HCT116 (cell line): ENCODE results near the gene ACSL4. TPM values are rescaled to one million over a fixed set of nuclear protein-coding genes. Genes with fewer than 3 reads are reported as not detected.

Experiments used
- ATAC-seq: fragments of 200-7000 bp; cut with Tn5 transposase; 2 replicates; pipeline ENCODE4 v1.9.1; 2020; ENCODE audit warnings: mild to moderate bottlenecking, moderate library complexity
- BruUV-seq: library from RNA; stranded (reverse); fragments of 400-500 nt; replicated peaks from 2 replicates; lab custom pipeline; 2021; lab: Mats Ljungman, UMichigan
- CTCF ChIA-PET: fragments of 300-600 bp; sonication (Branson Sonifier 250); formaldehyde crosslinking; loops from one replicate; lab custom pipeline; 2021; ENCODE audit warnings: antibody characterized with exemption; lab: Charles Lee
- POLR2A ChIA-PET: fragments of 300-600, 350-600 bp; sonication (Branson Sonifier 250); formaldehyde crosslinking; loops from one replicate; lab custom pipeline; 2021; ENCODE audit warnings: antibody characterized with exemption; lab: Charles Lee
- RAD21 ChIA-PET, 2 experiments: fragments of 300-600 bp; sonication (Branson Sonifier 250); formaldehyde crosslinking; loops; one replicate each; lab custom pipeline; 2023; ENCODE audit warnings: low total read pairs in 2 of 2; ENCODE audit not compliant: uncharacterized antibody in 2 of 2, unreplicated experiment in 2 of 2, low non-redundant PET in 1 of 2; lab: Charles Lee
- DNase-seq: peaks from one replicate; pipeline ENCODE4 v3.0.0-alpha.2; 2010; ENCODE audit warnings: low read depth, low spot score
- H2AFZ ChIP-seq: fragments of 200-600 bp; shearing (Covaris generic), sonication (generic); 2 replicates; pipeline ENCODE4 v1.6.1; 2017; ENCODE audit warnings: low read depth, mixed run types, mixed read lengths, antibody characterized with exemption, low read length; ENCODE audit not compliant: poor library complexity, severe bottlenecking
- H3K27ac ChIP-seq: 2 replicates; pipeline ENCODE4 v1.5.1; 2012; ENCODE audit warnings: low read depth, low read length
- H3K27me3 ChIP-seq: fragments of 200-600 bp; sonication (generic); 2 replicates; pipeline ENCODE4 v1.6.1; 2016; ENCODE audit warnings: mixed run types, low read length, mixed read lengths; ENCODE audit not compliant: insufficient read depth
- H3K36me3 ChIP-seq, 2 experiments: fragments of 200-500 bp in 1 of 2; fragments of 200-600 bp in 1 of 2; sonication (Bioruptor generic) in 1 of 2; sonication (generic) in 1 of 2; 2 replicates each; pipeline versions ENCODE4 v1.5.1 to v1.6.1; 2014 to 2016; ENCODE audit warnings: low read length in 2 of 2, inconsistent platforms in 1 of 2, mixed read lengths in 1 of 2, mixed run types in 1 of 2; ENCODE audit not compliant: insufficient read depth in 2 of 2, control insufficient read depth in 1 of 2
- H3K4me1 ChIP-seq, 2 experiments: fragments of 200-600 bp in 1 of 2; sonication (generic) in 1 of 2; 2 replicates each; pipeline versions ENCODE4 v1.5.1 to v1.6.1; 2012 to 2017; ENCODE audit warnings: low read length in 2 of 2, inconsistent platforms in 1 of 2, mild to moderate bottlenecking in 1 of 2, mixed read lengths in 1 of 2, mixed run types in 1 of 2, moderate library complexity in 1 of 2; ENCODE audit not compliant: insufficient read depth in 2 of 2, control insufficient read depth in 1 of 2
- H3K4me2 ChIP-seq: fragments of 200-600 bp; sonication (generic); 2 replicates; pipeline ENCODE4 v1.6.1; 2017; ENCODE audit warnings: mixed run types, low read length, mixed read lengths
- H3K4me3 ChIP-seq, 2 experiments: fragments of 200-600 bp in 1 of 2; sonication (generic) in 1 of 2; replicated peaks in 1 of 2; 2 replicates each; pipeline ENCODE4 v1.5.1; 2011 to 2016; ENCODE audit warnings: low read length in 2 of 2, control low read depth in 1 of 2, low read depth in 1 of 2, mild to moderate bottlenecking in 1 of 2, mixed read lengths in 1 of 2, mixed run types in 1 of 2
- H3K79me2 ChIP-seq: fragments of 200-600 bp; sonication (generic); 2 replicates; pipeline ENCODE4 v1.6.1; 2017; ENCODE audit warnings: mild to moderate bottlenecking, mixed run types, low read length, moderate library complexity, mixed read lengths; ENCODE audit not compliant: insufficient read depth
- H3K9ac ChIP-seq: fragments of 200-600 bp; sonication (generic); 2 replicates; pipeline ENCODE4 v1.6.1; 2016; ENCODE audit warnings: low read length, mixed read lengths
- H3K9me2 ChIP-seq: fragments of 200-600 bp; sonication (generic), shearing (Covaris generic); 2 replicates; pipeline ENCODE4 v1.6.1; 2017; ENCODE audit warnings: mixed run types, mild to moderate bottlenecking, moderate library complexity; ENCODE audit not compliant: insufficient read depth
- H3K9me3 ChIP-seq, 2 experiments: fragments of 200-500 bp in 1 of 2; fragments of 200-600 bp in 1 of 2; sonication (Bioruptor generic) in 1 of 2; sonication (generic) in 1 of 2; 2 replicates each; pipeline ENCODE4 v1.6.1; 2014 to 2017; ENCODE audit warnings: low read length in 2 of 2, mixed read lengths in 2 of 2, inconsistent platforms in 1 of 2, low read depth in 1 of 2, mild to moderate bottlenecking in 1 of 2, mixed run types in 1 of 2, moderate library complexity in 1 of 2; ENCODE audit not compliant: control insufficient read depth in 1 of 2, insufficient read depth in 1 of 2
- H4K20me1 ChIP-seq: fragments of 200-600 bp; sonication (generic), shearing (Covaris generic); 2 replicates; pipeline ENCODE4 v1.6.1; 2017; ENCODE audit warnings: mixed run types, mild to moderate bottlenecking, moderate library complexity; ENCODE audit not compliant: insufficient read depth
- CBX3 ChIP-seq: IDR thresholded peaks from 2 replicates; pipeline ENCODE4 v1.6.1; 2012; ENCODE audit warnings: low read depth
- CEBPB ChIP-seq: IDR thresholded peaks from 2 replicates; pipeline ENCODE4 v1.6.1; 2012; ENCODE audit warnings: low read depth
- EGR1 ChIP-seq: IDR thresholded peaks from 2 replicates; pipeline ENCODE4 v1.6.1; 2012; ENCODE audit warnings: low read depth
- ELF1 ChIP-seq: IDR thresholded peaks from 2 replicates; pipeline ENCODE4 v1.6.1; 2012; ENCODE audit warnings: low read depth, borderline replicate concordance
- EZH2 ChIP-seq: fragments of 200-600 bp; sonication (generic); IDR thresholded peaks from 2 replicates; pipeline ENCODE4 v1.6.1; 2017; ENCODE audit warnings: antibody characterized with exemption, mixed run types
- EZH2phosphoT487 ChIP-seq: fragments of 200-600 bp; IDR thresholded peaks from 2 replicates; pipeline ENCODE4 v1.6.1; 2018; ENCODE audit warnings: antibody characterized with exemption, borderline replicate concordance
- FOSL1 ChIP-seq: IDR thresholded peaks from 2 replicates; pipeline ENCODE4 v1.6.1; 2012; ENCODE audit warnings: low read depth
- POLR2A ChIP-seq: IDR thresholded peaks from 2 replicates; pipeline ENCODE4 v1.7.0; 2011; ENCODE audit warnings: borderline replicate concordance; ENCODE audit not compliant: insufficient read depth, insufficient read length; ENCODE audit errors: extremely low read depth
- POLR2AphosphoS5 ChIP-seq: IDR thresholded peaks from 2 replicates; pipeline ENCODE4 v1.6.1; 2011; ENCODE audit warnings: mild to moderate bottlenecking, low read depth, low read length, moderate library complexity
- RAD21 ChIP-seq: IDR thresholded peaks from 2 replicates; pipeline ENCODE4 v1.6.1; 2012; ENCODE audit warnings: low read depth, mild to moderate bottlenecking
- SIN3A ChIP-seq: IDR thresholded peaks from 2 replicates; pipeline ENCODE4 v1.6.1; 2012; ENCODE audit warnings: low read depth
- SP1 ChIP-seq: IDR thresholded peaks from 2 replicates; pipeline ENCODE4 v1.6.1; 2012; ENCODE audit warnings: low read depth
- SRF ChIP-seq: IDR thresholded peaks from 2 replicates; pipeline ENCODE4 v1.6.1; 2012; ENCODE audit warnings: low read depth
- TCF7L2 ChIP-seq: IDR thresholded peaks from 2 replicates; pipeline ENCODE4 v1.7.0; 2011; ENCODE audit warnings: borderline replicate concordance, inconsistent platforms; ENCODE audit not compliant: insufficient read depth, insufficient read length; ENCODE audit errors: extremely low read depth
- YY1 ChIP-seq: IDR thresholded peaks from 2 replicates; pipeline ENCODE4 v1.6.1; 2011; ENCODE audit warnings: low read length, low read depth, moderate library complexity, mild to moderate bottlenecking; ENCODE audit not compliant: insufficient replicate concordance; ENCODE audit errors: extremely low read depth
- ZFX ChIP-seq: fragments of 450-650 bp; IDR thresholded peaks from 2 replicates; pipeline ENCODE4 v1.6.1; 2017
- intact Hi-C: fragments of 100-400 bp; cut with micrococcal nuclease; formaldehyde crosslinking; loops from 2 replicates; pipeline ENCODE4 v1.10.0; 2022
- total RNA-seq: library from RNA; stranded (reverse); gene quantifications from one replicate; pipeline ENCODE4 v1.2.1, GENCODE V29; 2021; ENCODE audit not compliant: unreplicated experiment
- TF ChIP-seq, protein P1 (sequence below), 3 experiments: fragments of 200-600 bp in 1 of 3; sonication (generic) in 1 of 3; IDR thresholded peaks in 2 of 3; conservative IDR thresholded peaks in 1 of 3; 2 replicates each; pipeline ENCODE4 v1.5.1; 2012 to 2017; ENCODE audit warnings: low read depth in 2 of 3, low read length in 2 of 3, antibody characterized with exemption in 1 of 3, borderline replicate concordance in 1 of 3, control low read depth in 1 of 3, mild to moderate bottlenecking in 1 of 3, mixed read lengths in 1 of 3, mixed run types in 1 of 3, moderate library complexity in 1 of 3; ENCODE audit not compliant: insufficient read depth in 1 of 3
- TF ChIP-seq, protein P2 (sequence below): IDR thresholded peaks from 2 replicates; pipeline ENCODE4 v1.6.1; 2012
- TF ChIP-seq, protein P3 (sequence below): IDR thresholded peaks from 2 replicates; pipeline ENCODE4 v1.6.1; 2011; ENCODE audit warnings: mild to moderate bottlenecking, low read length, moderate library complexity; ENCODE audit not compliant: insufficient replicate concordance; ENCODE audit errors: extremely low read depth

ACSL4 gene
- total RNA-seq, 1 experiment from 2014 or later: 50.5 TPM

DNA sequence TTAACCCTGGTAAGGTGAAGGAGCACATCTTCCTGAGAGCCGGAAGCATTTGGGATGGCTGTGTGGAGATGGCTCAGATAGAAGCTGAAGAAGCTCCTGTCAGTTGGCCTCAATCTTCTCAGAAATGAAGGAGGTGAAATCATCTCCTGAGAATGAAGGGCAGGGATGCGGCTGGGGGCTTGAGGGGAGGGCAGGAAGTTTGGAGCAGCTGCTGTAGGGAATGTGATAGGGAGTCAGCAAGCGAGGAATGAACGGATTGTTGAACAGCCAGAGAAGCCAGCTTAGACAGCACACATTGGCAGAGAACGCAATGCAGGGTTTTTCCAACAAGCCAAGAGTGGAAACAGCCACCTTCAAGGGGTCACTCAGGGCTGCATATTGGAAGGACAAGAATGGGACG is 118.1 kb downstream of the ACSL4 start (continued):
- TF ChIP-seq, protein P1, sequence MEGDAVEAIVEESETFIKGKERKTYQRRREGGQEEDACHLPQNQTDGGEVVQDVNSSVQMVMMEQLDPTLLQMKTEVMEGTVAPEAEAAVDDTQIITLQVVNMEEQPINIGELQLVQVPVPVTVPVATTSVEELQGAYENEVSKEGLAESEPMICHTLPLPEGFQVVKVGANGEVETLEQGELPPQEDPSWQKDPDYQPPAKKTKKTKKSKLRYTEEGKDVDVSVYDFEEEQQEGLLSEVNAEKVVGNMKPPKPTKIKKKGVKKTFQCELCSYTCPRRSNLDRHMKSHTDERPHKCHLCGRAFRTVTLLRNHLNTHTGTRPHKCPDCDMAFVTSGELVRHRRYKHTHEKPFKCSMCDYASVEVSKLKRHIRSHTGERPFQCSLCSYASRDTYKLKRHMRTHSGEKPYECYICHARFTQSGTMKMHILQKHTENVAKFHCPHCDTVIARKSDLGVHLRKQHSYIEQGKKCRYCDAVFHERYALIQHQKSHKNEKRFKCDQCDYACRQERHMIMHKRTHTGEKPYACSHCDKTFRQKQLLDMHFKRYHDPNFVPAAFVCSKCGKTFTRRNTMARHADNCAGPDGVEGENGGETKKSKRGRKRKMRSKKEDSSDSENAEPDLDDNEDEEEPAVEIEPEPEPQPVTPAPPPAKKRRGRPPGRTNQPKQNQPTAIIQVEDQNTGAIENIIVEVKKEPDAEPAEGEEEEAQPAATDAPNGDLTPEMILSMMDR (IDR thresholded peaks at IDR 0.05 in 2 of 3, conservative IDR thresholded peaks at IDR 0.05 in 1 of 3; ENCODE audit: borderline replicate concordance in 1 of 3, insufficient read depth in 1 of 3, low read depth in 2 of 3, low read length in 2 of 3): no peak
- TF ChIP-seq YY1 (no peak), POLR2A (no peak), TCF7L2 (no peak), FOSL1 (no peak), ZFX (no peak)

GRCh38 chrX:109601486-109601885 is 131.6 kb downstream of the ACSL4 start:
- RAD21 ChIA-PET: no interaction called here
- no peaks in the 10 kb centered on the region for H3K4me1 ChIP-seq
- H2AFZ ChIP-seq: no peak overlapping the region
- no peaks in the 10 kb centered on the region for H4K20me1 ChIP-seq
- POLR2A ChIA-PET: no interaction called here
- DNase-seq (no peak), ATAC-seq (no peak)
- CTCF ChIA-PET: no interaction called here
- no peaks in the 10 kb centered on the region for H3K79me2 ChIP-seq
- H3K9ac ChIP-seq: no peak overlapping the region
- no TSS peak for BruUV-seq
- intact Hi-C loops: no loop called here
- H3K4me3 ChIP-seq: no peak overlapping the region
- peaks cover 4% of the 10 kb centered on the region; the same call in 1 of the 2 replicates for H3K27me3 ChIP-seq
- no peaks in the 10 kb centered on the region for H3K9me3 ChIP-seq
- no peaks in the 10 kb centered on the region for H3K36me3 ChIP-seq
- H3K4me2 ChIP-seq: no peak overlapping the region
- H3K9me2 ChIP-seq: no peaks in the 10 kb centered on the region
- no peak overlapping the region for H3K27ac ChIP-seq
- no peak for TF ChIP-seq CBX3
- TF ChIP-seq POLR2AphosphoS5: no peak
- TF ChIP-seq, protein P2, sequence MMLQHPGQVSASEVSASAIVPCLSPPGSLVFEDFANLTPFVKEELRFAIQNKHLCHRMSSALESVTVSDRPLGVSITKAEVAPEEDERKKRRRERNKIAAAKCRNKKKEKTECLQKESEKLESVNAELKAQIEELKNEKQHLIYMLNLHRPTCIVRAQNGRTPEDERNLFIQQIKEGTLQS: no peak
- TF ChIP-seq SIN3A: no peak
- no peak for TF ChIP-seq POLR2A
- TF ChIP-seq EGR1: no peak
- no peak for TF ChIP-seq YY1
- TF ChIP-seq, protein P3, sequence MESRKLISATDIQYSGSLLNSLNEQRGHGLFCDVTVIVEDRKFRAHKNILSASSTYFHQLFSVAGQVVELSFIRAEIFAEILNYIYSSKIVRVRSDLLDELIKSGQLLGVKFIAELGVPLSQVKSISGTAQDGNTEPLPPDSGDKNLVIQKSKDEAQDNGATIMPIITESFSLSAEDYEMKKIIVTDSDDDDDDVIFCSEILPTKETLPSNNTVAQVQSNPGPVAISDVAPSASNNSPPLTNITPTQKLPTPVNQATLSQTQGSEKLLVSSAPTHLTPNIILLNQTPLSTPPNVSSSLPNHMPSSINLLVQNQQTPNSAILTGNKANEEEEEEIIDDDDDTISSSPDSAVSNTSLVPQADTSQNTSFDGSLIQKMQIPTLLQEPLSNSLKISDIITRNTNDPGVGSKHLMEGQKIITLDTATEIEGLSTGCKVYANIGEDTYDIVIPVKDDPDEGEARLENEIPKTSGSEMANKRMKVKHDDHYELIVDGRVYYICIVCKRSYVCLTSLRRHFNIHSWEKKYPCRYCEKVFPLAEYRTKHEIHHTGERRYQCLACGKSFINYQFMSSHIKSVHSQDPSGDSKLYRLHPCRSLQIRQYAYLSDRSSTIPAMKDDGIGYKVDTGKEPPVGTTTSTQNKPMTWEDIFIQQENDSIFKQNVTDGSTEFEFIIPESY: no peak
- no peak for TF ChIP-seq RAD21
- TF ChIP-seq ELF1: no peak
- TF ChIP-seq FOSL1: no peak
- no peak for TF ChIP-seq SP1
- no peak for TF ChIP-seq SRF
- TF ChIP-seq EZH2phosphoT487: no peak
- no peak for TF ChIP-seq ZFX
- TF ChIP-seq CEBPB: no peak
- no peak for TF ChIP-seq EZH2
- TF ChIP-seq, protein P1 (IDR thresholded peaks at IDR 0.05 in 2 of 3, conservative IDR thresholded peaks at IDR 0.05 in 1 of 3; ENCODE audit: borderline replicate concordance in 1 of 3, insufficient read depth in 1 of 3, low read depth in 2 of 3, low read length in 2 of 3): no peak
